ENCODE measurements around the gene EML3. TPM values are rescaled to one million over a fixed set of nuclear protein-coding genes. Genes with fewer than 3 reads are reported as not detected.
"Not testable (repeated sequence)": the region's sequence is repeated elsewhere in the genome, so short reads cannot be mapped to it uniquely, and the experiment has no call there.

Gene EML3
- total and polyA plus RNA-seq, 2 donors = 17.8 to 99.3 TPM

DNA sequence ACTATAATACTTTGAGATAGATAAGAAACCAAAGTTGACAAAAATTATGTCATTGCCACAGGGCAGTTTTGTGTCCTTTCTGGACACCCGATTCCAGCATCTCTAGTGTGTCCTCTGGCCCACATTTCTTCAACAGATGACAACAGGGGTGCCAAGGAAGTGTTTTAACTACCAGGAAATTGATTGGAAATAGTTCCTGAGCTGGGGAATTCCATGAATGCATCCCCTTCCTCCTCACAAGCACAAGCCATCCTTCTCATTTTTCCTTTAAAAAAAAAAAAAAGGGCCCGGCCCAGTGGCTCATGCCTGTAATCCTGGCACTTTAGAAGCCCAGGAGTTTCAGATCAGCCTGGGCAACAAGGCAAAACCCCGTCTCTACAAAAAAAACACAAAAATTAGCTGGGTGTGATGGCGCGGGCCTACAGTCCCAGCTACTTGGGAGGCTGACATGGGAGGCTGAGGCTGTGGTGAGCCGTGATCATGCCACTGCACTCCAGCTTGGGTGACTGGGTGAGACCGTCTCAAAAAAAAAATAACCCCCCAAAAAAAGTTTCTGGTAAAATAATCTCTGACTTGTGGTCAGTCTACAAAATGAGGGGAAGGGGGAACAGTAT is 10.0 kb upstream of the EML3 start:
- Histone ChIP-seq H3K27me3 (ENCODE audit: control insufficient read depth in 2 of 2, insufficient read depth in 1 of 2, low read length in 1 of 2) (no peaks in the 10 kb centered on the region), H3K27ac (ENCODE audit: low read depth in 1 of 2, low read length in 1 of 2) (peak overlapping the region; percentile 87 to 88), H3K4me1 (ENCODE audit: control insufficient read depth in 2 of 2, insufficient read depth in 2 of 2, low read length in 2 of 2) (peaks cover 16 to 17% of the 10 kb centered on the region in 2 donors), H3K4me3 (ENCODE audit: low read length in 2 of 2) (no peak overlapping the region), H3K9me3 (ENCODE audit: control insufficient read depth in 2 of 2, insufficient read depth in 1 of 2, low read length in 1 of 2) (no peaks in the 10 kb centered on the region), H3K36me3 (ENCODE audit: control insufficient read depth in 2 of 2, insufficient read depth in 2 of 2, low read length in 1 of 2) (peaks cover 26 to 28% of the 10 kb centered on the region in 2 donors)
- 96% methylated on average over 7 of the region's 7 CpGs for WGBS
- DNase-seq (ENCODE audit: low read depth in 6 of 9, low spot score in 9 of 9) = no peak

- WGBS = 2% methylated on average over 77 of the region's 77 CpGs
- peaks cover 27 to 28% of the 10 kb centered on the region in 2 donors for H3K36me3 ChIP-seq (ENCODE audit: control insufficient read depth in 2 of 2, insufficient read depth in 2 of 2, low read length in 1 of 2)
Measured at GRCh38 chr11:62621567-62622470, 9.2 kb upstream of the EML3 start, which contains the start of gene B3GAT3. TSS of gene B3GAT3 (minus strand) at chr11:62621986. CDS start at chr11:62621947, 39 bp downstream.

GRCh38 chr11:62621027-62621566 is 8.5 kb upstream of the EML3 start:
- DNase-seq (ENCODE audit: low read depth in 6 of 9, low spot score in 9 of 9) = no peak
- Histone ChIP-seq H3K27ac (ENCODE audit: low read depth in 1 of 2, low read length in 1 of 2) (peak overlapping the region; percentile 87 to 88), H3K36me3 (ENCODE audit: control insufficient read depth in 2 of 2, insufficient read depth in 2 of 2, low read length in 1 of 2) (peaks cover 25 to 28% of the 10 kb centered on the region in 2 donors), H3K27me3 (ENCODE audit: control insufficient read depth in 2 of 2, insufficient read depth in 1 of 2, low read length in 1 of 2) (no peaks in the 10 kb centered on the region), H3K4me1 (ENCODE audit: control insufficient read depth in 2 of 2, insufficient read depth in 2 of 2, low read length in 2 of 2) (peaks cover 16 to 17% of the 10 kb centered on the region in 2 donors), H3K9me3 (ENCODE audit: control insufficient read depth in 2 of 2, insufficient read depth in 1 of 2, low read length in 1 of 2) (no peaks in the 10 kb centered on the region), H3K4me3 (ENCODE audit: low read length in 2 of 2) (peak overlapping the region; percentile 60 to 82)
- WGBS = 35% methylated on average over 8 of the region's 8 CpGs

More at GRCh38 chr11:62621567-62622470, 9.2 kb upstream of the EML3 start, which contains the start of gene B3GAT3:
- peak within 1 kb of the TSS; percentile 87 to 88 for H3K27ac ChIP-seq (ENCODE audit: low read depth in 1 of 2, low read length in 1 of 2)
- no peaks in the 10 kb centered on the region for H3K9me3 ChIP-seq (ENCODE audit: control insufficient read depth in 2 of 2, insufficient read depth in 1 of 2, low read length in 1 of 2)
- peaks cover 16 to 17% of the 10 kb centered on the region in 2 donors for H3K4me1 ChIP-seq (ENCODE audit: control insufficient read depth in 2 of 2, insufficient read depth in 2 of 2, low read length in 2 of 2)
- peak within 1 kb of the TSS; percentile 60 to 82 for H3K4me3 ChIP-seq (ENCODE audit: low read length in 2 of 2)
- peak; percentile 82 to 95 (median 87) for DNase-seq (ENCODE audit: low read depth in 6 of 9, low spot score in 9 of 9)
- H3K27me3 ChIP-seq (ENCODE audit: control insufficient read depth in 2 of 2, insufficient read depth in 1 of 2, low read length in 1 of 2) = no peaks in the 10 kb centered on the region

GRCh38 chr11:62616957-62617356 is 4.4 kb upstream of the EML3 start:
- H3K36me3 ChIP-seq (ENCODE audit: control insufficient read depth in 2 of 2, insufficient read depth in 2 of 2, low read length in 1 of 2) = peaks cover 26 to 30% of the 10 kb centered on the region in 2 donors
- not testable (repeated sequence) for H3K27ac ChIP-seq (ENCODE audit: low read depth in 1 of 2, low read length in 1 of 2); H3K27me3 ChIP-seq (ENCODE audit: control insufficient read depth in 2 of 2, insufficient read depth in 1 of 2, low read length in 1 of 2); DNase-seq (ENCODE audit: low read depth in 6 of 9, low spot score in 9 of 9); H3K4me3 ChIP-seq (ENCODE audit: low read length in 2 of 2); H3K9me3 ChIP-seq (ENCODE audit: control insufficient read depth in 2 of 2, insufficient read depth in 1 of 2, low read length in 1 of 2)
- H3K4me1 ChIP-seq (ENCODE audit: control insufficient read depth in 2 of 2, insufficient read depth in 2 of 2, low read length in 2 of 2) = peaks cover 11 to 17% of the 10 kb centered on the region in 2 donors
- 98% methylated on average over 14 of the region's 14 CpGs for WGBS

DNA sequence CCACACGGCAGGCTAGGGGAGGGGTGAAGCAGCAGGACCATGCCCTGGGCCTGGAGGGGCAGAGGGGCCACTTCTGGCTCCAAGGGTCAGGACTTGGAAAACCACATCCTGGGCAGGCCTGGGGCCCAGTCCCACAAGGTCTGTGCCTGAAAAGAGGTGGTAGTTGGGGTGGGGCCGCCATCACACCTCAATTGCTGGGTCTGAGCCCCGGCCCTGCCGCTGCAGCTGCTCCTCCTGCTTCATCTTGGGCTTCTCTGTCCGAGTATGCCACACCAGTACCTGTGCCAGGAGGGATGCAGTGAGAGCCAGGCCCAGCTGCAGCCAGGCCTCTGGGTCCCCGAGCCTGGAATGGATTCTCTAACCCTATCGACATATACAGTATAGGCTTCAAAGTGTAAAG is 2.9 kb upstream of the EML3 start:
- Histone ChIP-seq H3K4me1 (ENCODE audit: control insufficient read depth in 2 of 2, insufficient read depth in 2 of 2, low read length in 2 of 2) (peaks cover 4 to 20% of the 10 kb centered on the region in 2 donors), H3K27me3 (ENCODE audit: control insufficient read depth in 2 of 2, insufficient read depth in 1 of 2, low read length in 1 of 2) (no peaks in the 10 kb centered on the region), H3K4me3 (ENCODE audit: low read length in 2 of 2) (no peak overlapping the region), H3K36me3 (ENCODE audit: control insufficient read depth in 2 of 2, insufficient read depth in 2 of 2, low read length in 1 of 2) (peaks cover 28 to 30% of the 10 kb centered on the region in 2 donors), H3K27ac (ENCODE audit: low read depth in 1 of 2, low read length in 1 of 2) (no peak overlapping the region), H3K9me3 (ENCODE audit: control insufficient read depth in 2 of 2, insufficient read depth in 1 of 2, low read length in 1 of 2) (no peaks in the 10 kb centered on the region)
- 98% methylated on average over 7 of the region's 7 CpGs for WGBS
- no peak for DNase-seq (ENCODE audit: low read depth in 6 of 9, low spot score in 9 of 9)

- peaks cover 0 to 17% of the 10 kb centered on the region in 2 donors for H3K4me1 ChIP-seq (ENCODE audit: control insufficient read depth in 2 of 2, insufficient read depth in 2 of 2, low read length in 2 of 2)
- WGBS = 92% methylated on average over 8 of the region's 8 CpGs
Measured at GRCh38 chr11:62614275-62614674, 1.7 kb upstream of the EML3 start.

GRCh38 chr11:62613291-62613778 is 760 bp upstream of the EML3 start:
- H3K9me3 ChIP-seq (ENCODE audit: control insufficient read depth in 2 of 2, insufficient read depth in 1 of 2, low read length in 1 of 2) = no peaks in the 10 kb centered on the region
- peak overlapping the region; percentile 66 to 81 for H3K4me3 ChIP-seq (ENCODE audit: low read length in 2 of 2)
- 93% methylated on average over 15 of the region's 15 CpGs for WGBS
- H3K27me3 ChIP-seq (ENCODE audit: control insufficient read depth in 2 of 2, insufficient read depth in 1 of 2, low read length in 1 of 2) = no peaks in the 10 kb centered on the region
- H3K27ac ChIP-seq (ENCODE audit: low read depth in 1 of 2, low read length in 1 of 2) = peak overlapping the region; percentile 83 to 95
- no peak for DNase-seq (ENCODE audit: low read depth in 6 of 9, low spot score in 9 of 9)
- H3K36me3 ChIP-seq (ENCODE audit: control insufficient read depth in 2 of 2, insufficient read depth in 2 of 2, low read length in 1 of 2) = peaks cover 31 to 36% of the 10 kb centered on the region in 2 donors
- peaks cover 0 to 17% of the 10 kb centered on the region in 2 donors for H3K4me1 ChIP-seq (ENCODE audit: control insufficient read depth in 2 of 2, insufficient read depth in 2 of 2, low read length in 2 of 2)

More at GRCh38 chr11:62614275-62614674, 1.7 kb upstream of the EML3 start:
- Histone ChIP-seq H3K9me3 (ENCODE audit: control insufficient read depth in 2 of 2, insufficient read depth in 1 of 2, low read length in 1 of 2) (no peaks in the 10 kb centered on the region), H3K27me3 (ENCODE audit: control insufficient read depth in 2 of 2, insufficient read depth in 1 of 2, low read length in 1 of 2) (no peaks in the 10 kb centered on the region), H3K36me3 (ENCODE audit: control insufficient read depth in 2 of 2, insufficient read depth in 2 of 2, low read length in 1 of 2) (peaks cover 30 to 35% of the 10 kb centered on the region in 2 donors), H3K27ac (ENCODE audit: low read depth in 1 of 2, low read length in 1 of 2) (no peak overlapping the region), H3K4me3 (ENCODE audit: low read length in 2 of 2) (no peak overlapping the region)
- no peak for DNase-seq (ENCODE audit: low read depth in 6 of 9, low spot score in 9 of 9)

- 3% methylated on average over 34 of the region's 34 CpGs for WGBS
- peak overlapping the region; percentile 66 to 81 for H3K4me3 ChIP-seq (ENCODE audit: low read length in 2 of 2)
- peaks cover 28 to 35% of the 10 kb centered on the region in 2 donors for H3K36me3 ChIP-seq (ENCODE audit: control insufficient read depth in 2 of 2, insufficient read depth in 2 of 2, low read length in 1 of 2)
- peak overlapping the region; percentile 78 to 95 for H3K27ac ChIP-seq (ENCODE audit: low read depth in 1 of 2, low read length in 1 of 2)
- no peaks in the 10 kb centered on the region for H3K27me3 ChIP-seq (ENCODE audit: control insufficient read depth in 2 of 2, insufficient read depth in 1 of 2, low read length in 1 of 2)
- peak in 3 of 9 donors; percentile 32 to 52 (median 44) for DNase-seq (ENCODE audit: low read depth in 6 of 9, low spot score in 9 of 9)
- H3K9me3 ChIP-seq (ENCODE audit: control insufficient read depth in 2 of 2, insufficient read depth in 1 of 2, low read length in 1 of 2) = no peaks in the 10 kb centered on the region
- H3K4me1 ChIP-seq (ENCODE audit: control insufficient read depth in 2 of 2, insufficient read depth in 2 of 2, low read length in 2 of 2) = peaks cover 0 to 17% of the 10 kb centered on the region in 2 donors
Measured at GRCh38 chr11:62611705-62612365, 740 bp downstream of the EML3 start.

Measured in thymus (tissue), 11 donors.